ENCODE data around the gene GABBR2. TPM values are rescaled to one million over a fixed set of nuclear protein-coding genes. Genes with fewer than 3 reads are reported as not detected.
"Not testable (repeated sequence)": the region's sequence is repeated elsewhere in the genome, so short reads cannot be mapped to it uniquely, and the experiment has no call there.

Gene GABBR2
- total RNA-seq, 1 experiment from 2014 or later: 7.3 TPM

- no peak for DNase-seq (ENCODE audit: extremely low read depth, low read depth)
These were observed 187.6 kb downstream of the GABBR2 start for GRCh38 chr9:98521141-98521540.

- no peak for DNase-seq (ENCODE audit: extremely low read depth, low read depth)
These were observed 188.3 kb downstream of the GABBR2 start for GRCh38 chr9:98520221-98520960.

GRCh38 chr9:98519641-98520040 lies 189.1 kb downstream of the GABBR2 start:
- DNase-seq (ENCODE audit: extremely low read depth, low read depth): no peak

GRCh38 chr9:98518556-98518955 lies 190.2 kb downstream of the GABBR2 start:
- DNase-seq (ENCODE audit: extremely low read depth, low read depth): no peak

- DNase-seq (ENCODE audit: extremely low read depth, low read depth): no peak
These were observed 191.0 kb downstream of the GABBR2 start for GRCh38 chr9:98517761-98518160.

GRCh38 chr9:98516897-98517503 lies 191.7 kb downstream of the GABBR2 start:
- no peak for DNase-seq (ENCODE audit: extremely low read depth, low read depth)

GRCh38 chr9:98516205-98516896 lies 192.4 kb downstream of the GABBR2 start:
- no peak for DNase-seq (ENCODE audit: extremely low read depth, low read depth)

- DNase-seq (ENCODE audit: extremely low read depth, low read depth): no peak
These were observed 193.1 kb downstream of the GABBR2 start for GRCh38 chr9:98515506-98516204.

- DNase-seq (ENCODE audit: extremely low read depth, low read depth): no peak
These were observed 193.9 kb downstream of the GABBR2 start for GRCh38 chr9:98514841-98515240.

GRCh38 chr9:98508217-98508919 lies 200.4 kb downstream of the GABBR2 start:
- not testable (repeated sequence) for DNase-seq (ENCODE audit: extremely low read depth, low read depth)

- DNase-seq (ENCODE audit: extremely low read depth, low read depth): no peak
These were observed 202.2 kb downstream of the GABBR2 start for GRCh38 chr9:98506422-98507054.

GRCh38 chr9:98504298-98505282 lies 204.1 kb downstream of the GABBR2 start:
- DNase-seq (ENCODE audit: extremely low read depth, low read depth): no peak

GRCh38 chr9:98503867-98504266 lies 204.9 kb downstream of the GABBR2 start:
- no peak for DNase-seq (ENCODE audit: extremely low read depth, low read depth)

- no peak for DNase-seq (ENCODE audit: extremely low read depth, low read depth)
These were observed 205.8 kb downstream of the GABBR2 start for GRCh38 chr9:98502976-98503325.

GRCh38 chr9:98502311-98502975 lies 206.3 kb downstream of the GABBR2 start:
- no peak for DNase-seq (ENCODE audit: extremely low read depth, low read depth)

- no peak for DNase-seq (ENCODE audit: extremely low read depth, low read depth)
These were observed 206.9 kb downstream of the GABBR2 start for GRCh38 chr9:98501819-98502218.

GRCh38 chr9:98501259-98501658 lies 207.5 kb downstream of the GABBR2 start:
- not testable (repeated sequence) for DNase-seq (ENCODE audit: extremely low read depth, low read depth)

GRCh38 chr9:98500337-98500919 lies 208.3 kb downstream of the GABBR2 start:
- no peak for DNase-seq (ENCODE audit: extremely low read depth, low read depth)

All from NCI-H460 (cell line).